ENCODE results near the gene MAD2L2. TPM values are rescaled to one million over a fixed set of nuclear protein-coding genes. Genes with fewer than 3 reads are reported as not detected.
A peak's percentile ranks its signal among the peaks of the same experiment; 100 is the strongest.

MAD2L2 gene
- total and polyA plus RNA-seq, 12 donors = 15.6 to 71.2 (median 28.1) TPM

GRCh38 chr1:11729155-11729497 lies 48.2 kb upstream of the MAD2L2 start:
- H3K27me3 ChIP-seq = no peaks in the 10 kb centered on the region

GRCh38 chr1:11728126-11728806 lies 47.3 kb upstream of the MAD2L2 start:
- WGBS, 4 donors = 95 to 100% (median 97%) methylated on average over 4 of the region's 4 CpGs
- H3K4me3 ChIP-seq = no peak overlapping the region
- DNase-seq = no peak
- peaks cover 6 to 34% of the 10 kb centered on the region in 2 donors for H3K4me1 ChIP-seq (replicated peaks in 1 of 2)
- no peaks in the 10 kb centered on the region for H3K36me3 ChIP-seq (replicated peaks in 1 of 2)
- no peaks in the 10 kb centered on the region for H3K27me3 ChIP-seq
- intact Hi-C loops (cut with DNase I) = no loop called here
- H3K9me3 ChIP-seq (replicated peaks in 1 of 3) = no peaks in the 10 kb centered on the region
- H3K27ac ChIP-seq = no peak overlapping the region
- TF ChIP-seq POLR2A (IDR thresholded peaks at IDR 0.05) (no peak), CTCF (IDR thresholded peaks at IDR 0.05) (no peak)

More at GRCh38 chr1:11729155-11729497, 48.2 kb upstream of the MAD2L2 start:
- Histone ChIP-seq H3K36me3 (replicated peaks in 1 of 2) (no peaks in the 10 kb centered on the region), H3K27ac (peak overlapping the region in 1 of 5 donors; percentile 69), H3K9me3 (replicated peaks in 1 of 3) (no peaks in the 10 kb centered on the region), H3K4me3 (no peak overlapping the region), H3K4me1 (replicated peaks in 1 of 2) (peaks cover 6 to 34% of the 10 kb centered on the region in 2 donors)
- DNase-seq = no peak
- intact Hi-C loops (cut with DNase I) = no loop called here
- TF ChIP-seq CTCF (IDR thresholded peaks at IDR 0.05) (no peak), POLR2A (IDR thresholded peaks at IDR 0.05) (no peak)
- 81 to 90% (median 84%) methylated on average over 7 to 11 of the region's 11 CpGs for WGBS, 4 donors

- Histone ChIP-seq H3K36me3 (replicated peaks in 1 of 2) (no peaks in the 10 kb centered on the region), H3K27ac (no peak overlapping the region), H3K9me3 (replicated peaks in 1 of 3) (no peaks in the 10 kb centered on the region), H3K4me1 (replicated peaks in 1 of 2) (peaks cover 0 to 27% of the 10 kb centered on the region in 2 donors), H3K4me3 (no peak overlapping the region), H3K27me3 (no peaks in the 10 kb centered on the region)
- no peak for TF ChIP-seq CTCF (IDR thresholded peaks at IDR 0.05)
- no peak for TF ChIP-seq POLR2A (IDR thresholded peaks at IDR 0.05)
- no peak for DNase-seq
- WGBS, 4 donors = 91 to 98% (median 97%) methylated on average over 4 of the region's 4 CpGs
- intact Hi-C loops (cut with DNase I) = no loop called here
Measured at GRCh38 chr1:11727119-11727518, 46.2 kb upstream of the MAD2L2 start.

- peaks cover 0 to 12% of the 10 kb centered on the region in 2 donors for H3K4me1 ChIP-seq (replicated peaks in 1 of 2)
- H3K27me3 ChIP-seq = no peaks in the 10 kb centered on the region
- no peak overlapping the region for H3K4me3 ChIP-seq
- no peaks in the 10 kb centered on the region for H3K36me3 ChIP-seq (replicated peaks in 1 of 2)
- no peak for DNase-seq
- intact Hi-C loops (cut with DNase I) = no loop called here
- 67 to 86% (median 74%) methylated on average over 4 to 5 of the region's 5 CpGs for WGBS, 4 donors
- no peaks in the 10 kb centered on the region for H3K9me3 ChIP-seq (replicated peaks in 1 of 3)
- no peak overlapping the region for H3K27ac ChIP-seq
- TF ChIP-seq POLR2A (IDR thresholded peaks at IDR 0.05) (no peak), CTCF (IDR thresholded peaks at IDR 0.05) (no peak)
Measured at GRCh38 chr1:11725616-11726015, 44.7 kb upstream of the MAD2L2 start.
